ENCODE measurements around the gene OOSP4A. TPM values are rescaled to one million over a fixed set of nuclear protein-coding genes. Genes with fewer than 3 reads are reported as not detected.

Gene OOSP4A
- total and polyA plus RNA-seq, 2 of the 4 experiments (the other 2 are of a cell fraction): not detected

DNA sequence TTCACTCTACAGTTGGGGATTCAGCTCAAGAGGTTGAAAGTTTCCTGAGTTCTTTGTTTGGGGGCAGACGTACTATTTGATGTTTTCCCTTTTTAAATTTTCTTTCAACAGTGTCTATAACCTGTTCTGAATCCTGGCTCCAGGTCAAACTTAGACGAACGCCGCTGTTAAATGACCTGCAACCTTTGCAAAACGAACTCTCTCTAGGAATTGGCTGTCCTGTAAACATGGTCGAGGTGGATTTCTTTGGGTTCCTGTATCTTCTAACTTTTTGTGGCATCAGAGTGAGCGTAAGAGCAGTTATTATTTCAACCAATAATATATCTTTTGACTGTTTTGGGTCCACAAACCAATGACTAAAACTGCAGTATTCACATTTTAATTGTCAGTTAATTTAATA, 1.6 kb downstream of the OOSP4A start:
- DNase-seq: no peak
- intact Hi-C loops (cut with micrococcal nuclease): no loop called here
- Histone ChIP-seq H3K4ac (ENCODE audit: low read depth, low read length) (no peak overlapping the region), H3K9me3 (ENCODE audit: control insufficient read depth, insufficient read depth, low read length) (no peaks in the 10 kb centered on the region), H3K27me3 (ENCODE audit: control insufficient read depth, insufficient read depth, low read length) (no peaks in the 10 kb centered on the region), H2BK20ac (ENCODE audit: low read depth, low read length) (no peak overlapping the region), H3K9me1 (ENCODE audit: insufficient read depth, low read length) (no peaks in the 10 kb centered on the region), H3K18ac (ENCODE audit: low read depth, low read length) (no peak overlapping the region), H3K4me1 (ENCODE audit: control insufficient read depth, insufficient read depth, low read length) (no peaks in the 10 kb centered on the region), H2AFZ (replicated peaks; ENCODE audit: low read length, poor library complexity) (no peak overlapping the region), H4K91ac (ENCODE audit: insufficient read depth, low read depth, low read length) (no peak overlapping the region), H3K23ac (ENCODE audit: low read depth, low read length) (no peak overlapping the region), H3K14ac (replicated peaks; ENCODE audit: low read depth, low read length) (no peak overlapping the region), H2BK15ac (ENCODE audit: low read depth, low read length) (no peak overlapping the region), H2AK5ac (ENCODE audit: low read depth, low read length) (no peak overlapping the region), H3K9ac (ENCODE audit: low read depth, low read length) (no peak overlapping the region), H3K27ac (ENCODE audit: insufficient read depth, low read length) (no peak overlapping the region), H3K79me1 (ENCODE audit: low read depth in 1 of 2, low read length in 2 of 2) (no peaks in the 10 kb centered on the region), H4K5ac (ENCODE audit: low read depth, low read length) (no peak overlapping the region), H3K36me3 (ENCODE audit: control insufficient read depth, insufficient read depth, low read length) (no peaks in the 10 kb centered on the region), H2AK9ac (replicated peaks; ENCODE audit: low read depth, low read length, poor library complexity) (no peak overlapping the region), H4K20me1 (ENCODE audit: insufficient read depth, low read length) (no peaks in the 10 kb centered on the region), H2BK120ac (ENCODE audit: low read depth, low read length) (no peak overlapping the region), H3K56ac (ENCODE audit: extremely low read depth, insufficient read depth, low read length) (no peak overlapping the region), H3K4me2 (ENCODE audit: low read depth, low read length) (no peak overlapping the region), H4K8ac (ENCODE audit: low read depth in 2 of 2, low read length in 2 of 2) (no peak overlapping the region), H2BK5ac (ENCODE audit: low read depth, low read length, poor library complexity, severe bottlenecking) (no peak overlapping the region), H3K4me3 (ENCODE audit: insufficient read depth, low read depth, low read length) (no peak overlapping the region)
- TF ChIP-seq MXI1 (IDR thresholded peaks at IDR 0.05; ENCODE audit: borderline replicate concordance, low read depth, low read length) (no peak), USF2 (IDR thresholded peaks at IDR 0.05; ENCODE audit: low read depth, low read length) (no peak), RAD21 (IDR thresholded peaks at IDR 0.05; ENCODE audit: low read length) (no peak), MAZ (IDR thresholded peaks at IDR 0.05; ENCODE audit: borderline replicate concordance, low read depth, low read length) (no peak), ELK1 (IDR thresholded peaks at IDR 0.05; ENCODE audit: borderline replicate concordance, low read depth, low read length) (no peak), NFE2L2 (IDR thresholded peaks at IDR 0.05; ENCODE audit: low read depth, low read length) (no peak), POLR2A (IDR thresholded peaks at IDR 0.05; ENCODE audit: low read depth, low read length) (no peak)
- POLR2A ChIA-PET (ENCODE audit: unreplicated experiment): no interaction called here
- no CpG with 5 or more reads among the region's 7 CpGs for WGBS, 2 experiments (ENCODE audit: extremely low coverage in 2 of 2, insufficient read length in 1 of 2)
- no TSS peak for BruUV-seq (replicated peaks)
- dilution Hi-C loops (cut with HindIII; ENCODE audit: low sequenced_read_pairs, unreplicated experiment): no loop called here
- CTCF ChIA-PET: no interaction called here
- in situ Hi-C loops (cut with MboI; ENCODE audit: low sequenced_read_pairs): no loop called here
- no peak for ATAC-seq (ENCODE audit: low read depth)

Measured in IMR-90 (cell line).